Measurements from ENCODE around the gene FOXF2. TPM values are rescaled to one million over a fixed set of nuclear protein-coding genes. Genes with fewer than 3 reads are reported as not detected.

The FOXF2 gene
- total RNA-seq, 2 donors from 2014 or later: 0.55 TPM; not detected in 1

- Histone ChIP-seq H3K9me3 (peaks cover 0 to 6% of the 10 kb centered on the region in 2 donors), H3K4me3 (no peak overlapping the region), H3K36me3 (no peaks in the 10 kb centered on the region), H3K4me1 (no peaks in the 10 kb centered on the region), H3K27me3 (peaks cover 4 to 8% of the 10 kb centered on the region in 2 donors), H3K27ac (no peak overlapping the region)
- no peak for TF ChIP-seq CTCF (IDR thresholded peaks at IDR 0.05)
- DNase-seq (ENCODE audit: low spot score): no peak
Measured at GRCh38 chr6:1371933-1372332, 17.4 kb upstream of the FOXF2 start.

GRCh38 chr6:1372690-1373089 is 16.7 kb upstream of the FOXF2 start:
- peaks cover 0 to 6% of the 10 kb centered on the region in 2 donors for H3K9me3 ChIP-seq
- H3K27me3 ChIP-seq: peaks cover 4 to 13% of the 10 kb centered on the region in 2 donors
- H3K4me1 ChIP-seq: peaks cover 0 to under 1% of the 10 kb centered on the region in 2 donors
- TF ChIP-seq CTCF (IDR thresholded peaks at IDR 0.05): no peak
- DNase-seq (ENCODE audit: low spot score): no peak
- no peaks in the 10 kb centered on the region for H3K36me3 ChIP-seq
- H3K4me3 ChIP-seq: no peak overlapping the region
- no peak overlapping the region for H3K27ac ChIP-seq

- DNase-seq (ENCODE audit: low spot score): no peak
- H3K9me3 ChIP-seq: peaks cover 0 to 6% of the 10 kb centered on the region in 2 donors
- peaks cover 4 to 53% of the 10 kb centered on the region in 2 donors for H3K27me3 ChIP-seq
- no peaks in the 10 kb centered on the region for H3K36me3 ChIP-seq
- peaks cover 0 to 38% of the 10 kb centered on the region in 2 donors for H3K4me1 ChIP-seq
- H3K27ac ChIP-seq: no peak overlapping the region
- TF ChIP-seq CTCF (IDR thresholded peaks at IDR 0.05): no peak
- H3K4me3 ChIP-seq: no peak overlapping the region
Measured at GRCh38 chr6:1376653-1377052, 12.7 kb upstream of the FOXF2 start.

- Histone ChIP-seq H3K27ac (no peak overlapping the region), H3K4me1 (peaks cover 0 to 46% of the 10 kb centered on the region in 2 donors), H3K4me3 (no peak overlapping the region), H3K27me3 (peaks cover 9 to 61% of the 10 kb centered on the region in 2 donors), H3K9me3 (peaks cover 0 to under 1% of the 10 kb centered on the region in 2 donors), H3K36me3 (no peaks in the 10 kb centered on the region)
- DNase-seq (ENCODE audit: low spot score): no peak
- TF ChIP-seq CTCF (IDR thresholded peaks at IDR 0.05): no peak
Measured at GRCh38 chr6:1377526-1377925, 11.8 kb upstream of the FOXF2 start.

GRCh38 chr6:1378065-1379016 is 11.0 kb upstream of the FOXF2 start:
- H3K27ac ChIP-seq: no peak overlapping the region
- TF ChIP-seq CTCF (IDR thresholded peaks at IDR 0.05): no peak
- H3K36me3 ChIP-seq: no peaks in the 10 kb centered on the region
- no peaks in the 10 kb centered on the region for H3K9me3 ChIP-seq
- no peak for DNase-seq (ENCODE audit: low spot score)
- no peak overlapping the region for H3K4me3 ChIP-seq
- H3K27me3 ChIP-seq: peaks cover 14 to 70% of the 10 kb centered on the region in 2 donors
- H3K4me1 ChIP-seq: peaks cover 0 to 54% of the 10 kb centered on the region in 2 donors
